ENCODE data around the gene HEXIM1.

- TF ChIP-seq CTCF (IDR thresholded peaks at IDR 0.05) = no peak
- no peak for TF ChIP-seq POLR2A (IDR thresholded peaks at IDR 0.05)
These were observed 34.9 kb upstream of the HEXIM1 start for GRCh38 chr17:45113424-45113754.

Data from lower leg skin (tissue), 3 donors.